KBM-7 (cell line): ENCODE data around the gene TPSD1.
"Not testable (repeated sequence)": the region's sequence is repeated elsewhere in the genome, so short reads cannot be mapped to it uniquely, and the experiment has no call there.

ENCODE experiments used
- DNase-seq: peaks from one replicate; pipeline ENCODE4 v3.0.0-alpha.2; 2015
- in situ Hi-C: fragments of 300-500 bp; cut with MboI; formaldehyde crosslinking; loops from 2 replicates; pipeline ENCODE4 v1.14.3; 2020; ENCODE audit warnings: low sequenced_read_pairs, low pct_unique_long_range_greater_than_20kb, mixed read lengths

The TPSD1 gene

DNA sequence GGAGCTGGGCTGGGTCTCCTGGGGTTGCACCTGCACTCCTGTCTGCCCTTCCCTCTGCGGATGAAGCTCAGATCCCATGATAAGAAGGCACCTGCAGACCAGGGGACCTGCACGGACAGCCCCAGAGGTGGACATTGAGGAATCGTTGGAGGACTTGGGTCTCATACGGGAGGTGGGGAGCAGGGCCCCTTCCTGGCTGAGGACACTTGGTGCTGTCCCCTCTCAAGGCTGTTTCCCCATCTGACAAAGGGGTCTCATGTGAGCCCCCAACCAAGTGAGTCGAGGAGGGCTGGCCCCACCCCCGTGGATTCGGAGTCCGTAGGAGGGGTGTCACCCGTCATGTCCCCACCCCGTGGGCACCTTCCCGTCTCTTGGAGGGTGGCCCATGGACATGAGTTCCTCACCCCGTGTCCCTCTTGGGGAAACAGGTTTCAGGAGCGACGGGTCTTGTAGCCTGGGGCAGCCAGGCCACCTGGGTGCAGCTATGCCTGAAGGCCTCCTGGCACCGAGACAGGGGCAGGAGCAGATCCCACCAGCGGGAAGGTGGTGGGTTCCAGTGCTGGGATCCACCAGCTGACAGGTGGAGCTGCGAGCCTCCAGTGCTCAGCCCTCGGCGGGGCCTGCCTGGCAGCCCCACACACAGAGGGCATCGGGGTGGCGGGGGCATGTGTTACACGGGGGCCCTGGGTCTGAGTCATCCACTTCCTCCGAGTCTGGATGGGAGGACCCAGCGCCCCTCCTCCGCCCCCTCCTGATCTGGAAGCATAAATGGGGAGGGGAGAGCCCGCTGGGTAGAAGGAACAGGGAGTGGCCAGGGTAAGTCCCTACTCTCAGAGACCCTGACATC, at the start of gene TPSD1:
TPSD1 (plus strand) TSS at position 794 of the 847 bp plus-strand sequence. CDS start 212 bp downstream, outside the sequence.
- DNase-seq, in situ Hi-C loops: not testable (repeated sequence)

DNA sequence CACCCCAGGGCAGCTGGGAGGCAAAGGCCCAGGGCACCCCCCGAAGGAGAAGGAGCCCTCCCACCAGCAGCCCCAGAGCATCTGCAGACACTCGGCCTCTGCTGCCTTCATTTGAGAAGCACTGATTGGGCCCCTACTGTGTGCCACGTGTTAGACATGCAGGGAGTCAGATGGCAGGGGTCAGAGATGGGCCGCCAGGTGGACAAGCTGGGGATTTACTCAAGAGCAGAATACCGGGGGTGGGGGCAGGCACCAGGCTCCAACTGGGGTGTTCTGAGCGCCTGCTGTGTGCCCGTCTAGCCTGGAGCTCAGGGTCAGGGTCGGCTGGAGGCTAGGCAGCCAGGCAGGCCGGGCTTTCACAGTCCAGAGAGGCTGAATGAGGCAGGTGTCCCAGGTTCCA, 49.5 kb upstream of the TPSD1 start:
- no peak for DNase-seq
- in situ Hi-C loops, result no loop called here

GRCh38 chr16:1206786-1207185, 49.1 kb upstream of the TPSD1 start:
- in situ Hi-C loops, result no loop called here
- DNase-seq, result no peak

DNA sequence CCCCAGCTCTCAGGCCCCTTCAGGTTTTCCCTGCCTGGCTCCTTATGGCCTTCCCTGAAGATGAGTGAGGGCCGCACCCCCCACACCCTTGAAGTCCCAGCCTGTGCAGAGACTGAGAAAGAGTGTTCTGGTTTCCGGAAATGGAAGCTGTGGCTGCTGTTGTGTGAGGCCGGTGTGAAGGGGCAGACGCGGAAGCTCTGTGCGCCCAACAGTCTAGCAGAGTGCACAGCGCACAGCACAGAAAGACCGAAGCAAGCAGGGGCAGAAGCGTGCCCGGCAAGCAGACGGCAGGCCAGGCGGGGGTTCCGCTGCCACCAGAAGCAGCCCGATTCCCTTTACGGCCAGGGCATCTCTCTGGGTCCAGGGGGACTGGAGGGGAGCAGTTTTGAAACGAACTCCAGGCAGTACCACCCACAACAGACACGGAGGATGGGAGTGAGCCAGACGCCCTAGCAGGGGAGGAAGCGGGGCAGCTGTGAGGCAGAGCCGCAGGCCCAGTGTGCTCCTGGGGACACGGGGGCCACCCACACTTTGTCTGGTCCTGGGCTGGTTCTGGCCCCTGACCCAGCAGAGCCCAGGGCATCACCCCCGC, 47.5 kb upstream of the TPSD1 start:
- in situ Hi-C loops, result no loop called here
- DNase-seq, result no peak

DNA sequence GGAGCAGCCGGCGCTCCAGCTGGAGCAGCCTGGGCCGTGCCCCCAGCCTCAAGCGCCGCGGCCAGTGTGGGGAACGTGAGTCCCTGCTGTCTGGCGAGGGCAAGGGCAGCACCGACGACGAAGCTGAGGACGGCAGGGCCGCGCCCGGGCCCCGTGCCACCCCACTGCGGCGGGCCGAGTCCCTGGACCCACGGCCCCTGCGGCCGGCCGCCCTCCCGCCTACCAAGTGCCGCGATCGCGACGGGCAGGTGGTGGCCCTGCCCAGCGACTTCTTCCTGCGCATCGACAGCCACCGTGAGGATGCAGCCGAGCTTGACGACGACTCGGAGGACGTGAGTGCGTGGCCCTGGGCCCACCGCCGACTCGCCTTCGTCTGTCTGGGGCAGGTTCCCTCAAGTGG, 46.8 kb upstream of the TPSD1 start:
- no peak for DNase-seq
- in situ Hi-C loops, result no loop called here

GRCh38 chr16:1210461-1210860, 45.4 kb upstream of the TPSD1 start:
- no peak for DNase-seq
- in situ Hi-C loops, result no loop called here

DNA sequence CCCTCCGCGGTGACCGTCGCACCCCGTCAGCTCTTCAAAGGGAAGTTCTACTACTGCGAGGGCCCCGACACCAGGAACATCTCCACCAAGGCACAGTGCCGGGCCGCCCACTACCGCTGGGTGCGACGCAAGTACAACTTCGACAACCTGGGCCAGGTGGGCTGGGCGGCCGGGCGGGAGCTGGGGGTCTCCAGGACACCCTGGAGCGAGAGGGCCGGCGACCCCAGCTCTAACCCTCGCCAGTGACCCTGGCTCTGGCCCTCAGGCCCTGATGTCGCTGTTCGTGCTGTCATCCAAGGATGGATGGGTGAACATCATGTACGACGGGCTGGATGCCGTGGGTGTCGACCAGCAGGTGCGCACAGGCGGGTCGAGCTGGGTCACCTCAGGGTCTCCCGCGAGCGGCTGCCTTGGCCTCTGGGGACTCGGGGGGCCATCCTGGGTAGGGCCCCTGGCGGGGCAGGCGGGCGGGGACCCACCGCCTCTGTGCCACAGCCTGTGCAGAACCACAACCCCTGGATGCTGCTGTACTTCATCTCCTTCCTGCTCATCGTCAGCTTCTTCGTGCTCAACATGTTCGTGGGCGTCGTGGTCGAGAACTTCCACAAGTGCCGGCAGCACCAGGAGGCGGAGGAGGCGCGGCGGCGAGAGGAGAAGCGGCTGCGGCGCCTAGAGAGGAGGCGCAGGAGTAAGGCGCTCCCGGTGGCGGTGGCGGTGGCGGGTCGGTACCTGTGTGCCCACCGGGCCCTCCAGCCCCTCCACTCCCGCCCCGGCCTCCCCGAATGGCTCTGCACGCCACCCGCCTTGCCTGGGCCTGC, 44.2 kb upstream of the TPSD1 start:
- DNase-seq, result no peak
- in situ Hi-C loops, result no loop called here

- no peak for DNase-seq
- in situ Hi-C loops, result no loop called here
These were observed 43.2 kb upstream of the TPSD1 start for GRCh38 chr16:1212616-1213194.

DNA sequence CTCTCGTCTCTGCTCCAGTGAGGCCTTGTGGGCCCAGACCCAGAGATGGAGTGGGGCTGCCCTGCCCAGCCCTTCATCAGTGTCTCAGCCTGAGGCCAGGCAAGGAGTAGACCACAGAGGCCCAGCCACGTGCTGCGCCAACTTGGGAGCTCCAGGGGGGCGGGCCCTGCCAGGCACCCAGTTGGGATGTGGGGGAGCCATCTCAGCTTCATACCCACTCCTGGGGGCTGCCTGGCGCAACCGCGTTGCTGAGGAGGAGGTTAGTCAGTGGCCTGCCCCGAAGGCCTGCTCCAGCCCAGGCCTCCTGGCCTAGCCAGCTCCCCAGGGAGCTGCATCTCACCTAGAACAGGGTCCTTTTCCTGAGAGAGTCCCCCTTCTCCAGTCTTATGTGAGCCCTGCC, 42.6 kb upstream of the TPSD1 start:
- in situ Hi-C loops, result no loop called here

DNA sequence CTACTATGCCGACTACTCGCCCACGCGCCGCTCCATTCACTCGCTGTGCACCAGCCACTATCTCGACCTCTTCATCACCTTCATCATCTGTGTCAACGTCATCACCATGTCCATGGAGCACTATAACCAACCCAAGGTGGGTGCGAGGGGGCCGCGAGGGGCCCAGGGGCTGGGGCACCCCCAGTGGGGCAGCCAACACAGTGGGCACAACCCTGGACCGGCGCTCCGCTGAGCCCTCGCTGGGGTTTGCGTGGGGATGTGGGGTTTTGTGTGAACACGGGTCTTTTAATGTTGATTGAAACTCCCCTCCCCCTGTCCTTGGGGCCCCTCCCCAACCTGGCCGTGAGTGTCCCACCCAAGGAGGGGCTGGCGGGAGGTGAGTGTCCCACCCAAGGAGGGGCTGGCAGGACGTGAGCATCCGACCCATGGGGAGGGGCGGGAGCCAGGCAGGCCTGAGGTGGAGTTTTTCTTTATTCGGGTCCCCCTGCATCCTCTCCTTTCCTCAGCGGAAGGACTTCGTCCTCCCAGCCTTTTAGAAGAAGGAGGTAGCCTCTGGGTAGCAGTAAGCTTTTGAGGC, 42.0 kb upstream of the TPSD1 start:
- DNase-seq, result no peak
- in situ Hi-C loops, result no loop called here

More for the DNA sequence above, 42.6 kb upstream of the TPSD1 start:
- no peak for DNase-seq

DNA sequence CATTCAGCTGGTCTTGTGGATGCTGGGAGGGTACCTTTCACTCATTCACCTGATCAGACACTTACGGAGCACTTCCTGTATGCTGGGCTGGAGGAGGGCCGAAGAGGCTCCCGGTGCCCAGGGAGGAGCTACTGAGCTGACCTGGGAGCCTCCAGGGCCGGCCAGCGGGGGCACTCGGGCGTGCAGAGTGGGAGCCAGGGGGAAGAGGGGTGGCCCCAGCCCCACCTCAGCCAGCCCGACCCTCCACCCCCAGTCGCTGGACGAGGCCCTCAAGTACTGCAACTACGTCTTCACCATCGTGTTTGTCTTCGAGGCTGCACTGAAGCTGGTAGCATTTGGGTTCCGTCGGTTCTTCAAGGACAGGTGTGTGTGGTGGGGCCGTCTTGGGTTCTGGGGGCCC, 41.1 kb upstream of the TPSD1 start:
- no peak for DNase-seq
- in situ Hi-C loops, result no loop called here

- in situ Hi-C loops, result no loop called here
- DNase-seq, result no peak
These were observed 40.1 kb upstream of the TPSD1 start for GRCh38 chr16:1215574-1216295.

GRCh38 chr16:1216296-1216619, 39.6 kb upstream of the TPSD1 start:
- no peak for DNase-seq
- in situ Hi-C loops, result no loop called here

GRCh38 chr16:1216681-1217400, 39.0 kb upstream of the TPSD1 start:
- no peak for DNase-seq
- in situ Hi-C loops, result no loop called here

- DNase-seq, result no peak
- in situ Hi-C loops, result no loop called here
These were observed 38.3 kb upstream of the TPSD1 start for GRCh38 chr16:1217526-1217925.

- in situ Hi-C loops, result no loop called here
- DNase-seq, result no peak
These were observed 37.6 kb upstream of the TPSD1 start for GRCh38 chr16:1218061-1218929.

- DNase-seq, result no peak
- in situ Hi-C loops, result no loop called here
These were observed 36.8 kb upstream of the TPSD1 start for GRCh38 chr16:1218930-1219611.
